T-helper 2 cell treated with Interferon-gamma antibody and Interleukin-4, amounts not matched to agents 5 μg/mL and 100 μg/mL, for 36 hours (primary cell): Measurements from ENCODE around the gene ARTN.

Source experiments
- DNase-seq: peaks from one replicate; pipeline ENCODE4 v3.0.0; 2021; ENCODE audit warnings: low spot score
- H3K27ac Mint-ChIP-seq: one replicate; pipeline ENCODE4 v1.8.0; 2021; ENCODE audit warnings: mild to moderate bottlenecking, mixed read lengths
- H3K27me3 Mint-ChIP-seq: one replicate; pipeline ENCODE4 v1.8.0; 2021; ENCODE audit warnings: low read depth, mixed read lengths
- H3K36me3 Mint-ChIP-seq: one replicate; pipeline ENCODE4 v1.8.0; 2021; ENCODE audit warnings: low read depth, mixed read lengths
- H3K4me1 Mint-ChIP-seq: one replicate; pipeline ENCODE4 v1.8.0; 2021; ENCODE audit warnings: low read depth, mixed read lengths
- H3K4me3 Mint-ChIP-seq: one replicate; pipeline ENCODE4 v1.8.0; 2022; ENCODE audit warnings: mild to moderate bottlenecking, moderate library complexity, mixed read lengths
- H3K9me3 Mint-ChIP-seq: one replicate; pipeline ENCODE4 v1.8.0; 2021; ENCODE audit warnings: mixed read lengths

The ARTN gene

GRCh38 chr1:43963006-43963405, 29.4 kb downstream of the ARTN start:
- no peak overlapping the region for H3K4me3 Mint-ChIP-seq
- H3K27ac Mint-ChIP-seq = no peak overlapping the region
- H3K4me1 Mint-ChIP-seq = no peaks in the 10 kb centered on the region
- H3K27me3 Mint-ChIP-seq = no peaks in the 10 kb centered on the region
- H3K36me3 Mint-ChIP-seq = peaks cover 2% of the 10 kb centered on the region
- no peak for DNase-seq
- H3K9me3 Mint-ChIP-seq = no peaks in the 10 kb centered on the region

- H3K4me1 Mint-ChIP-seq = no peaks in the 10 kb centered on the region
- no peak overlapping the region for H3K4me3 Mint-ChIP-seq
- H3K27ac Mint-ChIP-seq = no peak overlapping the region
- no peaks in the 10 kb centered on the region for H3K27me3 Mint-ChIP-seq
- H3K36me3 Mint-ChIP-seq = peaks cover 2% of the 10 kb centered on the region
- no peaks in the 10 kb centered on the region for H3K9me3 Mint-ChIP-seq
- no peak for DNase-seq
Observed at GRCh38 chr1:43963890-43964289, 30.3 kb downstream of the ARTN start.

GRCh38 chr1:43965316-43965715, 31.7 kb downstream of the ARTN start:
- peaks cover 9% of the 10 kb centered on the region for H3K4me1 Mint-ChIP-seq
- no peaks in the 10 kb centered on the region for H3K27me3 Mint-ChIP-seq
- H3K27ac Mint-ChIP-seq = no peak overlapping the region
- no peaks in the 10 kb centered on the region for H3K9me3 Mint-ChIP-seq
- H3K36me3 Mint-ChIP-seq = peaks cover 6% of the 10 kb centered on the region
- H3K4me3 Mint-ChIP-seq = no peak overlapping the region
- DNase-seq = no peak

- no peak overlapping the region for H3K4me3 Mint-ChIP-seq
- H3K9me3 Mint-ChIP-seq = no peaks in the 10 kb centered on the region
- H3K27ac Mint-ChIP-seq = no peak overlapping the region
- peaks cover 15% of the 10 kb centered on the region for H3K4me1 Mint-ChIP-seq
- no peaks in the 10 kb centered on the region for H3K27me3 Mint-ChIP-seq
- peaks cover 18% of the 10 kb centered on the region for H3K36me3 Mint-ChIP-seq
- no peak for DNase-seq
Observed at GRCh38 chr1:43968348-43968948, 34.8 kb downstream of the ARTN start.

GRCh38 chr1:43969416-43969745, 35.8 kb downstream of the ARTN start:
- H3K4me1 Mint-ChIP-seq = peaks cover 24% of the 10 kb centered on the region

GRCh38 chr1:43969746-43970466, 36.3 kb downstream of the ARTN start, which contains the start of gene DPH2:
TSS of gene DPH2 (plus strand) at chr1:43970010. CDS start at chr1:43970176, 166 bp downstream.
- no peaks in the 10 kb centered on the region for H3K27me3 Mint-ChIP-seq
- H3K4me3 Mint-ChIP-seq = peak within 1 kb of the TSS; percentile 98
- H3K9me3 Mint-ChIP-seq = no peaks in the 10 kb centered on the region
- peaks cover 24% of the 10 kb centered on the region for H3K4me1 Mint-ChIP-seq
- peak within 1 kb of the TSS; percentile 86 for H3K27ac Mint-ChIP-seq
- peak; percentile 89 for DNase-seq
- peaks cover 20% of the 10 kb centered on the region for H3K36me3 Mint-ChIP-seq

More at GRCh38 chr1:43969416-43969745, 35.8 kb downstream of the ARTN start:
- H3K36me3 Mint-ChIP-seq = peaks cover 20% of the 10 kb centered on the region
- no peaks in the 10 kb centered on the region for H3K27me3 Mint-ChIP-seq
- peak overlapping the region; percentile 86 for H3K27ac Mint-ChIP-seq
- peak overlapping the region; percentile 98 for H3K4me3 Mint-ChIP-seq
- no peaks in the 10 kb centered on the region for H3K9me3 Mint-ChIP-seq
- no peak for DNase-seq

GRCh38 chr1:43970502-43970901, 36.9 kb downstream of the ARTN start:
- H3K27ac Mint-ChIP-seq = peak overlapping the region; percentile 86
- DNase-seq = no peak
- peaks cover 20% of the 10 kb centered on the region for H3K36me3 Mint-ChIP-seq
- H3K27me3 Mint-ChIP-seq = no peaks in the 10 kb centered on the region
- peaks cover 24% of the 10 kb centered on the region for H3K4me1 Mint-ChIP-seq
- no peaks in the 10 kb centered on the region for H3K9me3 Mint-ChIP-seq
- peak overlapping the region; percentile 98 for H3K4me3 Mint-ChIP-seq

GRCh38 chr1:43970911-43971310, 37.3 kb downstream of the ARTN start:
- Mint-ChIP-seq H3K36me3 (peaks cover 20% of the 10 kb centered on the region), H3K4me1 (peaks cover 27% of the 10 kb centered on the region), H3K27ac (no peak overlapping the region), H3K9me3 (no peaks in the 10 kb centered on the region), H3K4me3 (peak overlapping the region; percentile 98), H3K27me3 (no peaks in the 10 kb centered on the region)
- DNase-seq = no peak

GRCh38 chr1:43971336-43971980, 37.9 kb downstream of the ARTN start:
- no peaks in the 10 kb centered on the region for H3K9me3 Mint-ChIP-seq
- DNase-seq = no peak
- H3K4me1 Mint-ChIP-seq = peaks cover 32% of the 10 kb centered on the region
- peak overlapping the region; percentile 98 for H3K4me3 Mint-ChIP-seq
- peaks cover 23% of the 10 kb centered on the region for H3K36me3 Mint-ChIP-seq
- no peak overlapping the region for H3K27ac Mint-ChIP-seq
- H3K27me3 Mint-ChIP-seq = no peaks in the 10 kb centered on the region

- Mint-ChIP-seq H3K9me3 (no peaks in the 10 kb centered on the region), H3K27me3 (no peaks in the 10 kb centered on the region), H3K36me3 (peaks cover 44% of the 10 kb centered on the region)
Observed at GRCh38 chr1:43973981-43974442, 40.4 kb downstream of the ARTN start.

GRCh38 chr1:43974443-43975248, 41.0 kb downstream of the ARTN start, which contains the start of gene ATP6V0B:
TSS of gene ATP6V0B (plus strand) at chr1:43974960. CDS start at chr1:43975041, 81 bp downstream.
- peak within 1 kb of the TSS; percentile 92 for H3K27ac Mint-ChIP-seq
- H3K4me1 Mint-ChIP-seq = peaks cover 40% of the 10 kb centered on the region
- no peaks in the 10 kb centered on the region for H3K27me3 Mint-ChIP-seq
- DNase-seq = peak; percentile 97
- H3K9me3 Mint-ChIP-seq = no peaks in the 10 kb centered on the region
- peaks cover 44% of the 10 kb centered on the region for H3K36me3 Mint-ChIP-seq
- peak within 1 kb of the TSS; percentile 88 for H3K4me3 Mint-ChIP-seq

More at GRCh38 chr1:43973981-43974442, 40.4 kb downstream of the ARTN start:
- H3K4me3 Mint-ChIP-seq = peak overlapping the region; percentile 88
- DNase-seq = no peak
- peaks cover 43% of the 10 kb centered on the region for H3K4me1 Mint-ChIP-seq
- H3K27ac Mint-ChIP-seq = peak overlapping the region; percentile 92

- Mint-ChIP-seq H3K4me3 (peak overlapping the region; percentile 88), H3K4me1 (peaks cover 40% of the 10 kb centered on the region), H3K9me3 (no peaks in the 10 kb centered on the region), H3K27ac (peak overlapping the region; percentile 92), H3K36me3 (peaks cover 42% of the 10 kb centered on the region), H3K27me3 (no peaks in the 10 kb centered on the region)
- DNase-seq = no peak
Observed at GRCh38 chr1:43975249-43975961, 41.8 kb downstream of the ARTN start.

- H3K4me3 Mint-ChIP-seq = peak overlapping the region; percentile 88
- no peaks in the 10 kb centered on the region for H3K9me3 Mint-ChIP-seq
- DNase-seq = no peak
- H3K27ac Mint-ChIP-seq = peak overlapping the region; percentile 92
- peaks cover 39% of the 10 kb centered on the region for H3K4me1 Mint-ChIP-seq
- peaks cover 40% of the 10 kb centered on the region for H3K36me3 Mint-ChIP-seq
- H3K27me3 Mint-ChIP-seq = no peaks in the 10 kb centered on the region
Observed at GRCh38 chr1:43976045-43976444, 42.4 kb downstream of the ARTN start.
